Adrenal gland (tissue), 12 donors: ENCODE data around the gene WDR35. TPM values are rescaled to one million over a fixed set of nuclear protein-coding genes. Genes with fewer than 3 reads are reported as not detected.
"Not testable (repeated sequence)": the region's sequence is repeated elsewhere in the genome, so short reads cannot be mapped to it uniquely, and the experiment has no call there.

Experiments used
- DNase-seq, 7 donors: peaks; one replicate each; pipeline ENCODE4 v3.0.0-alpha.2; 2019 to 2020
- H3K27ac ChIP-seq, 5 donors: fragments of 200-600 bp; sonication (generic) in 4 of 5; 1 replicate in 3 of 5; 2 replicates in 2 of 5; pipeline versions ENCODE4 v1.5.1 to v1.8.0; 2016 to 2020; ENCODE audit warnings: mild to moderate bottlenecking in 1 of 5
- H3K27me3 ChIP-seq: fragments of 200-600 bp; 2 replicates; pipeline ENCODE4 v1.8.0; 2021
- H3K36me3 ChIP-seq, 2 donors: fragments of 200-600 bp; replicated peaks in 1 of 2; 1 replicate in 1 of 2; 2 replicates in 1 of 2; pipeline versions ENCODE4 v1.5.1 to v1.8.0; 2018 to 2022
- H3K4me1 ChIP-seq, 2 donors: fragments of 200-600 bp; replicated peaks in 1 of 2; 1 replicate in 1 of 2; 2 replicates in 1 of 2; pipeline versions ENCODE4 v1.5.1 to v1.8.0; 2018 to 2021
- H3K4me3 ChIP-seq, 4 donors: fragments of 200-600 bp; sonication (generic) in 3 of 4; one replicate each; pipeline ENCODE4 v1.5.1; 2016 to 2018
- H3K9me3 ChIP-seq, 3 donors: fragments of 200-600 bp; sonication (generic) in 1 of 3; replicated peaks in 1 of 3; 1 replicate in 2 of 3; 2 replicates in 1 of 3; pipeline versions ENCODE4 v1.5.1 to v1.8.0; 2016 to 2021
- POLR2A ChIP-seq, 2 donors: fragments of 450-650 bp; IDR thresholded peaks; one replicate each; pipeline ENCODE4 v1.6.1; 2017; ENCODE audit warnings: antibody characterized with exemption in 2 of 2, mild to moderate bottlenecking in 2 of 2, moderate library complexity in 1 of 2
- WGBS, 4 donors: extraction: QIAGEN DNeasy Blood & Tissue Kit in 2 of 4; methylation state at CpG; one replicate each; pipeline versions ENCODE4 v1.1.5 to v1.1.7; 2013 to 2017; 5-methylcytosine and 5-hydroxymethylcytosine counted together
- intact Hi-C, 2 donors: fragments of 100-400 bp; cut with DNase I; formaldehyde crosslinking; loops; one replicate each; pipeline versions ENCODE4 v1.14.1 to v1.15.0; 2022 to 2023
- polyA plus RNA-seq, 3 donors: library from polyadenylated mRNA; stranded (reverse); fragments of 200-250 nt in 2 of 3; fragments of 350-450 nt in 1 of 3; fragmentation: Illumina TruSeq in 1 of 3; extraction: RNeasy Lipid Tissue Mini Kit (QIAGEN cat#74804) in 1 of 3; gene quantifications; one replicate each; pipeline ENCODE4 v1.2.3, GENCODE V29; 2013 to 2014
- total RNA-seq, 9 donors: library from RNA; depleted of rRNA in 4 of 9; stranded (reverse); fragments of >200 nt in 4 of 9; fragments of 120-200 nt in 1 of 9; fragmentation: NEBNext Ultra II Directional in 1 of 9; extraction: Animal tissue kit (Norgen Biotek cat#: 25700) in 1 of 9; gene quantifications; one replicate each; pipeline versions ENCODE4 v1.1.0 to v1.2.4, GENCODE V29; 2013 to 2023
- TF ChIP-seq, protein P1 (sequence below), 6 experiments: fragments of 450-650 bp in 4 of 6; fragments of 200-600 bp in 2 of 6; sonication (generic) in 1 of 6; IDR thresholded peaks; 1 replicate in 5 of 6; 2 replicates in 1 of 6; pipeline versions ENCODE4 v1.5.1 to v1.8.0; 2016 to 2021; ENCODE audit warnings: antibody characterized with exemption in 6 of 6, mild to moderate bottlenecking in 2 of 6, moderate library complexity in 1 of 6
- donor health status: healthy with polysubstance abuse.
- donor health status: Bipolar disorder and iron deficiency.
- donor health status: DM: yes; HTN: yes; CAD: no.
- donor health status: DM: no; HTN: no; CAD: no.
- donor health status: DM: no; HTN: no; CAD: no.
- donor health status: DM: yes; HTN: yes; CAD: no.

Gene WDR35
- total and polyA plus RNA-seq, 12 donors, result 3.7 to 14.4 (median 9.9) TPM

DNA sequence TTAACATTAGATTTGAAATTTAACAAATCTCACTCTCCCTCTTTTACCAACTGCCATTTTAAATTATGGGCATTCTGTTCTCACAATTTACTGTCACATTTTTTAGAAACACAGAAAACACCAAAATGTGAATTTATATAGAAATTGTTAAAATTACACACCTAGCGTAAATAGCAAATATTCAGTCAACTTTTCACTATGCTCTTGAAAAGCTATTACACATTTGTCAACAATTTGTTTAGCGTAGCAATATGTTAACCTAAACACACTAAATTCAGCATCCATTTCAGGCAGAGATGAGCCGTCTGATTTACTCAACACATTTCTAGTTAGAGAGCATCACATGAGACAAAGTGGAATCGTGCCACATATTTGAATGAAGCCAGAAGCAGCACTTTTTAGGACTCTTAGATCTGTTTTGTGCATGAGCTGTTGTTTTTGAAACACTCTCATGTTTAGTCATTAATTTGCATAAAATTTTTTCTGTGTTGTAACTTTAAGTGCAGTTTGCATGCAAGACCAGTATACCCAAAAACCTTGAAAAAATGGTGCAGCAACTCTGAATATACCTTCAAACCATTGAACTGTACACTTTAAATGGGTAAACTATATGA, 96.3 kb downstream of the WDR35 start:
- Histone ChIP-seq H3K4me3 (no peak overlapping the region), H3K27me3 (no peaks in the 10 kb centered on the region), H3K9me3 (no peaks in the 10 kb centered on the region), H3K27ac (no peak overlapping the region), H3K4me1 (peaks cover 0 to 49% of the 10 kb centered on the region in 2 donors), H3K36me3 (no peaks in the 10 kb centered on the region)
- intact Hi-C loops, result no loop called here
- DNase-seq, result no peak
- 94 to 96% (median 95%) methylated on average over 4 of the region's 4 CpGs for WGBS, 4 donors
- TF ChIP-seq, protein P1, sequence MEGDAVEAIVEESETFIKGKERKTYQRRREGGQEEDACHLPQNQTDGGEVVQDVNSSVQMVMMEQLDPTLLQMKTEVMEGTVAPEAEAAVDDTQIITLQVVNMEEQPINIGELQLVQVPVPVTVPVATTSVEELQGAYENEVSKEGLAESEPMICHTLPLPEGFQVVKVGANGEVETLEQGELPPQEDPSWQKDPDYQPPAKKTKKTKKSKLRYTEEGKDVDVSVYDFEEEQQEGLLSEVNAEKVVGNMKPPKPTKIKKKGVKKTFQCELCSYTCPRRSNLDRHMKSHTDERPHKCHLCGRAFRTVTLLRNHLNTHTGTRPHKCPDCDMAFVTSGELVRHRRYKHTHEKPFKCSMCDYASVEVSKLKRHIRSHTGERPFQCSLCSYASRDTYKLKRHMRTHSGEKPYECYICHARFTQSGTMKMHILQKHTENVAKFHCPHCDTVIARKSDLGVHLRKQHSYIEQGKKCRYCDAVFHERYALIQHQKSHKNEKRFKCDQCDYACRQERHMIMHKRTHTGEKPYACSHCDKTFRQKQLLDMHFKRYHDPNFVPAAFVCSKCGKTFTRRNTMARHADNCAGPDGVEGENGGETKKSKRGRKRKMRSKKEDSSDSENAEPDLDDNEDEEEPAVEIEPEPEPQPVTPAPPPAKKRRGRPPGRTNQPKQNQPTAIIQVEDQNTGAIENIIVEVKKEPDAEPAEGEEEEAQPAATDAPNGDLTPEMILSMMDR (IDR thresholded peaks at IDR 0.05), result no peak

DNA sequence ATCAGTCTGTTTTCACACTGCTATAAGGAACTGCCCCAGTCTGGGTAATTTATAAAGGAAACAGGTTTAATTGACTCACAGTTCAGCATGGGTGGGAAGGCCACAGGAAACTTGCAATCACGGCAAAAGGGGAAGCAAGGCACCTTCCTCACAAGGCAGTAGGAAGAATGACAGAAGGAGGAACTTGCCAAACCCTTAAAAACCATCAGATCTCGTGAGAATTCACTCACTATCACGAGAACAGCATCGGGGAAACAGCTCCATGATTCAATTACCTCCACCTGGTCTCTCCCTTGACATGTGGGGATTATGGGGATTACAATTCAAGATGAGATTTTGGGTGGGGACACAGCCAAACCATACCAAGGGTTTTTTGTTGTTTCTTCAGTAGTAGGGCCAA, 97.9 kb downstream of the WDR35 start:
- H3K27me3 ChIP-seq, DNase-seq, intact Hi-C loops, H3K27ac ChIP-seq, H3K9me3 ChIP-seq, H3K36me3 ChIP-seq, H3K4me3 ChIP-seq: not testable (repeated sequence)
- peaks cover 0 to 33% of the 10 kb centered on the region in 2 donors for H3K4me1 ChIP-seq
- 67 to 82% (median 68%) methylated on average over 4 of the region's 4 CpGs for WGBS, 4 donors

GRCh38 chr2:19890104-19890503, 99.8 kb downstream of the WDR35 start:
- H3K4me1 ChIP-seq, result peaks cover 0 to 14% of the 10 kb centered on the region in 2 donors
- TF ChIP-seq POLR2A (IDR thresholded peaks at IDR 0.05), result no peak
- TF ChIP-seq, protein P1 (IDR thresholded peaks at IDR 0.05), result no peak
- no peak for DNase-seq
- no peaks in the 10 kb centered on the region for H3K9me3 ChIP-seq
- no peak overlapping the region for H3K27ac ChIP-seq
- H3K36me3 ChIP-seq, result no peaks in the 10 kb centered on the region
- WGBS, 4 donors, result 67 to 79% (median 73%) methylated on average over 3 of the region's 3 CpGs
- intact Hi-C loops, result no loop called here
- H3K27me3 ChIP-seq, result no peaks in the 10 kb centered on the region
- no peak overlapping the region for H3K4me3 ChIP-seq

DNA sequence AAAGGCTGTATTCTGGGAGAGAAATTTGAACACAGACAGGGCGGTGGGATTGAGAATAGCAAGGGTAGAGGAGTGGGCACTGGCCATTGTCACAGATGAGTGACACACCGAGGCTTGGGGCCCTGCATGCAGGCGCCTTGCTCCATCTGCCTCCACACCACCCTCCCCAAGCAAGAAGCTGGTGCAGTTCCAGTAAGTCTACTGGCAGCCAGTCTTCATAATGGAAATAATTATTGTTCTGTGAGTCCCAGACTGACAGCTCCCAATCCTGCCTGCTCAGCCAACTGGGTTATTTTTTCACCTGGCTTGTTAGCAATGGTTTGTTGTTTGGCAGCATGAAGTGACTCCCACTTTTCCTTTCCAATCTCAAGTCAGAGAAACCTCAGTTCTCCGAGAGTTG, 101.1 kb downstream of the WDR35 start:
- no peak overlapping the region for H3K27ac ChIP-seq
- no peaks in the 10 kb centered on the region for H3K36me3 ChIP-seq
- TF ChIP-seq, protein P1 (IDR thresholded peaks at IDR 0.05), result no peak
- TF ChIP-seq POLR2A (IDR thresholded peaks at IDR 0.05), result no peak
- H3K27me3 ChIP-seq, result no peaks in the 10 kb centered on the region
- no peaks in the 10 kb centered on the region for H3K9me3 ChIP-seq
- WGBS, 4 donors, result 97 to 99% (median 97%) methylated on average over 4 of the region's 4 CpGs
- no peak overlapping the region for H3K4me3 ChIP-seq
- no peak for DNase-seq
- H3K4me1 ChIP-seq, result peaks cover 0 to 3% of the 10 kb centered on the region in 2 donors
- intact Hi-C loops, result no loop called here

DNA sequence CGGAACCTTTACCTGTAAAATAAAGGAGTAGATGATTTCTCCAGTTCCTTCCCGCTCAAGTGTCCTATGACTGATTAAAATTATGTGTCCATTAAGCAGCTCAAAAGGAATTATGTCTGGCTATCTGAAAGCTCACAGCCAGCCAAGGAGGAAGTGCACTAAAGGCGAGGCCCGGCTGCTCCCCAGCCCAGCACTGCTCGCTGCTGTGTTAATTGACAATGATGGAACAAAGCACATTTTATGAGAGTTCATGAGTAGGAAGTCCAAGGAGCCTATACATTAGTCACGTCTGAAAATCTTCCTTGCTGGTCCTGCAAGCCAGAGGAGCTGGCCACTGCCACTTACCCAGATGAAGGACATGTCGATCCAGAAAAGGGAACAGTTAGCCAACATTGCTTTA, 102.4 kb downstream of the WDR35 start:
- TF ChIP-seq, protein P1 (IDR thresholded peaks at IDR 0.05), result no peak
- TF ChIP-seq POLR2A (IDR thresholded peaks at IDR 0.05), result no peak
- no peak for DNase-seq
- WGBS, 4 donors, result 69 to 79% (median 77%) methylated on average over 7 of the region's 7 CpGs
- H3K36me3 ChIP-seq, result no peaks in the 10 kb centered on the region
- no peaks in the 10 kb centered on the region for H3K27me3 ChIP-seq
- H3K4me1 ChIP-seq, result no peaks in the 10 kb centered on the region
- H3K9me3 ChIP-seq, result no peaks in the 10 kb centered on the region
- H3K4me3 ChIP-seq, result no peak overlapping the region
- intact Hi-C loops, result no loop called here
- H3K27ac ChIP-seq, result no peak overlapping the region
